Prostate gland (tissue), 2 donors: ENCODE results near the gene OSBPL8. TPM values are rescaled to one million over a fixed set of nuclear protein-coding genes. Genes with fewer than 3 reads are reported as not detected.

Experiments
- DNase-seq: peaks from one replicate; pipeline ENCODE4 v3.0.0-alpha.2; 2019; ENCODE audit warnings: low spot score
- H3K27ac ChIP-seq, 2 donors: fragments of 200-600 bp; sonication (generic); 2 replicates each; pipeline ENCODE4 v1.5.1; 2017 to 2019
- H3K27me3 ChIP-seq: fragments of 200-600 bp; sonication (generic); replicated peaks from 2 replicates; pipeline ENCODE4 v1.5.1; 2019; ENCODE audit not compliant: insufficient read depth
- H3K36me3 ChIP-seq, 2 donors: fragments of 200-600 bp; sonication (generic); 1 replicate in 1 of 2; 2 replicates in 1 of 2; pipeline versions ENCODE4 v1.5.1 to v1.8.1; 2017 to 2019
- H3K4me1 ChIP-seq: fragments of 200-600 bp; sonication (generic); replicated peaks from 2 replicates; pipeline ENCODE4 v1.5.1; 2019
- H3K4me3 ChIP-seq, 2 donors: fragments of 200-600 bp; sonication (generic); 2 replicates each; pipeline ENCODE4 v1.5.1; 2017 to 2019
- H3K9me3 ChIP-seq: fragments of 200-600 bp; sonication (generic); 2 replicates; pipeline ENCODE4 v1.5.1; 2017
- POLR2A ChIP-seq: fragments of 450-650 bp; IDR thresholded peaks from one replicate; pipeline ENCODE4 v1.6.1; 2016; ENCODE audit warnings: antibody characterized with exemption, mild to moderate bottlenecking
- POLR2AphosphoS5 ChIP-seq: sonication (generic); formaldehyde crosslinking; IDR thresholded peaks from one replicate; pipeline ENCODE4 v1.6.1; 2017; ENCODE audit warnings: antibody characterized with exemption
- WGBS: methylation state at CpG from one replicate; pipeline ENCODE4 v1.1.5; 2018; 5-methylcytosine and 5-hydroxymethylcytosine counted together
- intact Hi-C: fragments of 100-400 bp; cut with DNase I; formaldehyde crosslinking; loops from one replicate; pipeline ENCODE4 v1.14.2; 2022
- total RNA-seq, 2 donors: library from RNA; depleted of rRNA; stranded (reverse); fragments of >200 nt; gene quantifications; one replicate each; pipeline ENCODE4 v1.1.0, GENCODE V29; 2016
- TF ChIP-seq, protein P1 (sequence below), 4 experiments: fragments of 200-600 bp in 2 of 4; fragments of 450-650 bp in 2 of 4; sonication (generic) in 2 of 4; IDR thresholded peaks; 1 replicate in 3 of 4; 2 replicates in 1 of 4; pipeline ENCODE4 v1.5.1; 2016 to 2019; ENCODE audit warnings: antibody characterized with exemption in 4 of 4, mild to moderate bottlenecking in 2 of 4, moderate library complexity in 2 of 4

OSBPL8 gene
- total RNA-seq, 2 donors from 2014 or later, result 50.6 to 54.2 TPM

DNA sequence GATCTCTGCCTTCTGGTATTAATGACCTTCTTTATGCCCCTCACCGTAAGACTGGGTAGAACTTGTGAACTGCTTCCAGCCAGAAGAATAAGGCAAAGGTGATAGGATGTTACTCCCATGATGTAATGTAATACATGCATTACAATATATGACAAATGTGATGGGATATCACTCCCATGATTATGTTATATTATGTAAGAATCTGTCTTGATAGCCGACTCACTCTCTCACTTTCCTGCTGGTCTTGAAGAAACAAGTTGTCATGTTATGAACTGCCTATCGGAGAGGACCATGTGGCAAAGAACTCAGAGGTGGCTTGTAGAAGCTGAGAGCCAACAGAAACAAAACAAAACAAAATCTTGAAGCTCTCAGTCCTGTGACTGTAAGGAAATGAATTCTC, 30.6 kb upstream of the OSBPL8 start:
- Histone ChIP-seq H3K27me3 (no peaks in the 10 kb centered on the region), H3K4me1 (no peaks in the 10 kb centered on the region), H3K9me3 (no peaks in the 10 kb centered on the region), H3K27ac (no peak overlapping the region), H3K36me3 (no peaks in the 10 kb centered on the region), H3K4me3 (no peak overlapping the region)
- 94% methylated on average over 3 of the region's 3 CpGs for WGBS
- DNase-seq, result no peak
- intact Hi-C loops, result no loop called here
- TF ChIP-seq POLR2AphosphoS5 (no peak), POLR2A (no peak)
- TF ChIP-seq, protein P1, sequence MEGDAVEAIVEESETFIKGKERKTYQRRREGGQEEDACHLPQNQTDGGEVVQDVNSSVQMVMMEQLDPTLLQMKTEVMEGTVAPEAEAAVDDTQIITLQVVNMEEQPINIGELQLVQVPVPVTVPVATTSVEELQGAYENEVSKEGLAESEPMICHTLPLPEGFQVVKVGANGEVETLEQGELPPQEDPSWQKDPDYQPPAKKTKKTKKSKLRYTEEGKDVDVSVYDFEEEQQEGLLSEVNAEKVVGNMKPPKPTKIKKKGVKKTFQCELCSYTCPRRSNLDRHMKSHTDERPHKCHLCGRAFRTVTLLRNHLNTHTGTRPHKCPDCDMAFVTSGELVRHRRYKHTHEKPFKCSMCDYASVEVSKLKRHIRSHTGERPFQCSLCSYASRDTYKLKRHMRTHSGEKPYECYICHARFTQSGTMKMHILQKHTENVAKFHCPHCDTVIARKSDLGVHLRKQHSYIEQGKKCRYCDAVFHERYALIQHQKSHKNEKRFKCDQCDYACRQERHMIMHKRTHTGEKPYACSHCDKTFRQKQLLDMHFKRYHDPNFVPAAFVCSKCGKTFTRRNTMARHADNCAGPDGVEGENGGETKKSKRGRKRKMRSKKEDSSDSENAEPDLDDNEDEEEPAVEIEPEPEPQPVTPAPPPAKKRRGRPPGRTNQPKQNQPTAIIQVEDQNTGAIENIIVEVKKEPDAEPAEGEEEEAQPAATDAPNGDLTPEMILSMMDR (IDR thresholded peaks at IDR 0.05), result no peak

DNA sequence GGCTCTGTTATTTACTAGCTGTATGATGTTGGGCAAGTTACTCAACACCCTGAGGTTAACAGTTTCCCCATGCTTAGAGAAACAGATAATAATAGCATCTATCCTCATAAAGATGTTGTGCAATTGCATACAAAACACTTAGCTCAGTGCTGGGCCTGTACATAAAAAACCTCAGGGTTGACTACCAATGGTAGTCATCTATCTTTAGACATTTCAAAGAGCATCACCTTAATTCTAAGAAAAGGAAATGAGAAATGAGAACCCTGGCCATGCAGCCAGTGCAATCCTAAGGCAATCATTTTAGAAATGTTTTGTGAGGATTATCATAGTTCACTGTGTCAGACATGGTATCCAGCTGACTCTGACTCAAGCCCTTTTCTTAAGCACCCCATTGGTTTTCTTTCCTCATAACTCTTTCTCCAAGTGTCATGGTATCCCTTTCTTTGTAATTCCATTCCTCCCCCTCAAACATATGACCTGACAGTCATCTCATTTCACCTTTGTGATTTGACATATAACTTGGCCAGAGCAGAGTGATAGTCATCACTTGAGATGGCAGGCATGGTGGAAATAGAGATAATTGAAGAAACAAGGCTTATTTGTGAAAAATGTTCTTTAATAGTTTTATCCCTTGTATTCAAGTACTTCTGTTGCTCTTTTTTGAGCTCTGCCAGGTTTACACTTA, 29.5 kb upstream of the OSBPL8 start:
- Histone ChIP-seq H3K27me3 (no peaks in the 10 kb centered on the region), H3K4me3 (no peak overlapping the region), H3K27ac (no peak overlapping the region), H3K4me1 (no peaks in the 10 kb centered on the region), H3K36me3 (no peaks in the 10 kb centered on the region), H3K9me3 (no peaks in the 10 kb centered on the region)
- no peak for DNase-seq
- intact Hi-C loops, result loop anchor here (10.0 kb wide), 1 partner anchor 504 kb away; the partner anchor contains the start of gene NAP1L1
- no peak for TF ChIP-seq POLR2A
- no peak for TF ChIP-seq POLR2AphosphoS5
- TF ChIP-seq, protein P1 (IDR thresholded peaks at IDR 0.05), result no peak

DNA sequence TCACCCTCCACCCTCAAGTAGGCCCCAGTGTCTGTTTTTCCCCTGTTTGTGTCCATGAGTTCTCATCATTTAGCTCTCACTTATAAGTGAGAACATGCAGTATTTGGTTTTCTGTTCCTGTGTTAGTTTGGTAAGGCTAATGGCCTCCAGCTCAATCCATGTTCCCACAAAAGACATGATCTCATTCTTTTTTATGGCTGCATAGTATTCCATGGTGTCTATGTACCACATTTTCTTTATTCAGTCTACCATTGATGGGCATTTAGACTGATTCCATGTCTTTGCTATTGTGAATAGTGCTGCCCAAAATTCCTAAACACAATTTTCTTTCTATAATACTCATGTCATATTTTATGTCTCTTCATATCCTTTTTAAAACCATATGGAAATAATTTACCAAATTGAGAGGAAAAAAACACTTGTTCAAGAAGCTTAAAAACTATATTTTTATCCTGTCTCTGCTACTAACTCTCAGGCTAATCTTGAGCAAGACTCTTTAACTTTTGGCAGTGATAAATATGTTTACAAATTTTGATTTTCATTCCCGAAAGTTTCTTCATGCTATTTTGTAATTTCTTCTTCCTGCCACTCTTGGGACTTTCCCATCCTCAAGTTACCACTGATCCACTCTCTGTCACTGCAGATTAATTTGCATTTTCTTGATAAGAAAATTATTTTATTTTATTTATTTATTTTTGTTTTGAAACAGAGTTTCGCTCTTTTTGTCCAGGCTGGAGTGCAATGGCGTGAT, 28.0 kb upstream of the OSBPL8 start:
- intact Hi-C loops, result loop anchor here (10.0 kb wide), 1 partner anchor 503 kb away; the partner anchor contains the start of gene NAP1L1
- Histone ChIP-seq H3K4me3 (no peak overlapping the region), H3K4me1 (no peaks in the 10 kb centered on the region), H3K27ac (no peak overlapping the region), H3K27me3 (no peaks in the 10 kb centered on the region), H3K9me3 (no peaks in the 10 kb centered on the region), H3K36me3 (no peaks in the 10 kb centered on the region)
- WGBS, result 74% methylated on average over 3 of the region's 3 CpGs
- no peak for DNase-seq
- TF ChIP-seq POLR2A, result no peak
- TF ChIP-seq, protein P1 (IDR thresholded peaks at IDR 0.05), result no peak

DNA sequence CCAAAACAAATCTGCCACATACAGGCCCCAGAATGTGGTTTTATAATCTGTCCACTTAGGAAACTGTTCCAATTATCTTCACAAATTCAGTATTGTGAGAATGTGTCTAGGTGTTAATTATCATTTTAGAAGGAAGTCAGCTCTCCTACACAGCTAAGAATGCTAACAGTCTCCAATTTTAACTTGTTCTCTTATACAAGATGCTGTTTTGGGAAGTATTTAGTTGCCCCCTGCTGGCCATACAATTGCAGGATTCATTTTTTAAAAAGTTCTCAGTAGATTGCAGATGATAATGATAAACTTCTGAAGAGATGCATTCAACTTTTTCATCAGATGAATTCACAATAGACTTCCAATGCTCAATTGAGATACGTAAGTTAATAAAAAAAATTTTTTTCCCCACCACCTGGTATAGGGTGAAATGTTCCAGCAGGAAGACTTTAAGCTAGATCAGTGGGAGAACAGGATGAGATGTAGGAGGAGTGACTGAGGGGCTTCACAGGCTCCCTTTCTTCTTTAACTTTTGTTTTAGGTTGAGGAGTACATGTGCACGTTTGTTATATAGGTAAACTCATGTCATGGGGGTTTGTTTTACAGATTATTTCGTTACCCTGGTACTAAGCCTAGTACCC, 27.3 kb upstream of the OSBPL8 start:
- H3K27me3 ChIP-seq, result no peaks in the 10 kb centered on the region
- no peaks in the 10 kb centered on the region for H3K4me1 ChIP-seq
- WGBS, result 80% methylated on average over 3 of the region's 3 CpGs
- intact Hi-C loops, result loop anchor here (10.0 kb wide), 1 partner anchor 502 kb away; the partner anchor contains the start of gene NAP1L1
- no peak for TF ChIP-seq POLR2AphosphoS5
- TF ChIP-seq, protein P1 (IDR thresholded peaks at IDR 0.05), result peak in 3 of 4 experiments; percentile 54 to 62 (median 58)
- H3K9me3 ChIP-seq, result no peaks in the 10 kb centered on the region
- no peak overlapping the region for H3K4me3 ChIP-seq
- no peaks in the 10 kb centered on the region for H3K36me3 ChIP-seq
- no peak overlapping the region for H3K27ac ChIP-seq
- DNase-seq, result peak; percentile 10
